H1 (cell line): Measurements from ENCODE around the gene OLR1. TPM values are rescaled to one million over a fixed set of nuclear protein-coding genes. Genes with fewer than 3 reads are reported as not detected.

ENCODE experiments used
- CTCF ChIA-PET: fragments of 300-600 bp; sonication (Branson Sonifier 250); formaldehyde crosslinking; loops from one replicate; lab custom pipeline; 2021; ENCODE audit not compliant: partially characterized antibody; lab: Charles Lee
- POLR2A ChIA-PET: fragments of 300-600 bp; sonication (Branson Sonifier 250); formaldehyde crosslinking; loops from one replicate; lab custom pipeline; 2021; ENCODE audit warnings: inconsistent platforms; ENCODE audit not compliant: partially characterized antibody; lab: Charles Lee
- DNase-seq, 2 experiments: peaks; one replicate each; pipeline versions ENCODE4 v3.0.0 to v3.0.0-alpha.2; 2010 to 2022; ENCODE audit warnings: low spot score in 2 of 2, low read depth in 1 of 2, mixed read lengths in 1 of 2
- FAIRE-seq: peaks from 2 replicates; lab custom pipeline; 2011; peaks lifted over from hg19 to GRCh38; lab: Jason Lieb, UNC
- H2AFZ ChIP-seq: 2 replicates; pipeline ENCODE4 v1.8.1; 2012; ENCODE audit warnings: low read length, inconsistent platforms
- H2AK5ac ChIP-seq: 2 replicates; pipeline ENCODE4 v1.6.1; 2013; ENCODE audit warnings: low read depth, low read length
- H2BK120ac ChIP-seq: replicated peaks from 2 replicates; pipeline ENCODE3; 2013; ENCODE audit warnings: low read depth, low read length, inconsistent platforms
- H2BK12ac ChIP-seq: 2 replicates; pipeline ENCODE4 v1.6.1; 2013; ENCODE audit warnings: low read depth, low read length
- H2BK15ac ChIP-seq: 2 replicates; pipeline ENCODE4 v1.6.1; 2013; ENCODE audit warnings: low read length
- H2BK20ac ChIP-seq: 2 replicates; pipeline ENCODE4 v1.6.1; 2013; ENCODE audit warnings: low read length
- H2BK5ac ChIP-seq: 2 replicates; pipeline ENCODE4 v1.6.1; 2013; ENCODE audit warnings: low read depth, low read length
- H3K14ac ChIP-seq: 2 replicates; pipeline ENCODE4 v1.6.1; 2013; ENCODE audit warnings: inconsistent platforms; ENCODE audit not compliant: insufficient read length
- H3K18ac ChIP-seq: 2 replicates; pipeline ENCODE4 v1.6.1; 2013; ENCODE audit warnings: low read length; ENCODE audit errors: extremely low read depth
- H3K23ac ChIP-seq: 2 replicates; pipeline ENCODE4 v1.6.1; 2013; ENCODE audit warnings: inconsistent platforms; ENCODE audit not compliant: insufficient read length
- H3K23me2 ChIP-seq: 2 replicates; pipeline ENCODE4 v1.6.1; 2013; ENCODE audit warnings: low read depth, low read length
- H3K27ac ChIP-seq: 2 replicates; pipeline ENCODE4 v1.6.1; 2011; ENCODE audit warnings: low read depth, low read length, inconsistent platforms
- H3K27me3 ChIP-seq, 4 experiments: replicated peaks in 1 of 4; 1 replicate in 1 of 4; 2 replicates in 3 of 4; pipeline versions ENCODE4 v1.6.1 to v1.8.1; 2011 to 2013; ENCODE audit warnings: low read length in 3 of 4, mild to moderate bottlenecking in 3 of 4, inconsistent platforms in 2 of 4, mixed read lengths in 2 of 4, moderate library complexity in 1 of 4; ENCODE audit not compliant: control insufficient read depth in 3 of 4, insufficient read depth in 3 of 4; ENCODE audit errors: extremely low read depth in 1 of 4
- H3K36me3 ChIP-seq, 4 experiments: 2 replicates each; pipeline versions ENCODE4 v1.6.1 to v1.8.1; 2011 to 2013; ENCODE audit warnings: mild to moderate bottlenecking in 4 of 4, low read length in 3 of 4, moderate library complexity in 2 of 4, control low read depth in 1 of 4, inconsistent platforms in 1 of 4; ENCODE audit not compliant: insufficient read depth in 4 of 4, control insufficient read depth in 2 of 4
- H3K4ac ChIP-seq: replicated peaks from 2 replicates; pipeline ENCODE3; 2013; ENCODE audit warnings: low read length, low read depth, mixed read lengths, inconsistent platforms; ENCODE audit not compliant: insufficient read length
- H3K4me1 ChIP-seq, 4 experiments: replicated peaks in 1 of 4; 1 replicate in 1 of 4; 2 replicates in 3 of 4; pipeline versions ENCODE4 v1.6.1 to v1.8.1; 2011 to 2013; ENCODE audit warnings: low read length in 3 of 4, inconsistent platforms in 2 of 4, mixed read lengths in 1 of 4; ENCODE audit not compliant: insufficient read depth in 4 of 4, control insufficient read depth in 3 of 4
- H3K4me2 ChIP-seq, 2 experiments: 2 replicates each; pipeline versions ENCODE4 v1.6.1 to v1.8.1; 2011 to 2013; ENCODE audit warnings: low read depth in 2 of 2, low read length in 2 of 2, control low read depth in 1 of 2, inconsistent platforms in 1 of 2, mild to moderate bottlenecking in 1 of 2; ENCODE audit not compliant: insufficient read depth in 1 of 2
- H3K4me3 ChIP-seq, 4 experiments: fragments of 200-600, 300-600 bp in 1 of 4; sonication (generic), shearing (Covaris generic), sonication (Bioruptor Twin) in 1 of 4; 2 replicates each; pipeline versions ENCODE4 v1.5.1 to v1.8.1; 2011 to 2016; ENCODE audit warnings: low read length in 4 of 4, low read depth in 3 of 4, control low read depth in 2 of 4, inconsistent platforms in 2 of 4, mild to moderate bottlenecking in 2 of 4, mixed read lengths in 1 of 4, moderate library complexity in 1 of 4; ENCODE audit not compliant: insufficient read depth in 2 of 4; ENCODE audit errors: extremely low read depth in 1 of 4
- H3K56ac ChIP-seq: replicated peaks from 2 replicates; pipeline ENCODE3; 2013; ENCODE audit warnings: low read depth, mild to moderate bottlenecking, mixed read lengths, low read length, inconsistent platforms; ENCODE audit not compliant: insufficient read length
- H3K79me1 ChIP-seq: 2 replicates; pipeline ENCODE4 v1.6.1; 2013; ENCODE audit warnings: low read depth, low read length, control low read depth
- H3K79me2 ChIP-seq, 2 experiments: 2 replicates each; pipeline versions ENCODE4 v1.6.1 to v1.8.1; 2012 to 2013; ENCODE audit warnings: low read length in 2 of 2, mild to moderate bottlenecking in 2 of 2, inconsistent platforms in 1 of 2; ENCODE audit not compliant: insufficient read depth in 2 of 2, control insufficient read depth in 1 of 2
- H3K9ac ChIP-seq, 4 experiments: replicated peaks in 1 of 4; 1 replicate in 1 of 4; 2 replicates in 3 of 4; pipeline versions ENCODE4 v1.6.1 to v1.8.1; 2011 to 2013; ENCODE audit warnings: low read depth in 3 of 4, low read length in 3 of 4, control low read depth in 2 of 4, mild to moderate bottlenecking in 2 of 4, moderate library complexity in 2 of 4, inconsistent platforms in 1 of 4; ENCODE audit errors: extremely low read depth in 1 of 4
- H3K9me3 ChIP-seq, 2 experiments: 2 replicates each; pipeline versions ENCODE4 v1.6.1 to v1.8.1; 2012 to 2013; ENCODE audit warnings: mild to moderate bottlenecking in 2 of 2, moderate library complexity in 2 of 2, control low read depth in 1 of 2, inconsistent platforms in 1 of 2, low read depth in 1 of 2, low read length in 1 of 2, mixed read lengths in 1 of 2; ENCODE audit not compliant: insufficient read depth in 2 of 2
- H4K20me1 ChIP-seq, 2 experiments: replicated peaks in 1 of 2; 2 replicates each; pipeline versions ENCODE3 to v1.8.1; 2011 to 2013; ENCODE audit warnings: inconsistent platforms in 2 of 2, low read length in 2 of 2, mild to moderate bottlenecking in 1 of 2; ENCODE audit not compliant: insufficient read depth in 2 of 2, control insufficient read depth in 1 of 2
- H4K5ac ChIP-seq: 2 replicates; pipeline ENCODE4 v1.6.1; 2013; ENCODE audit warnings: low read length, low read depth, mixed read lengths, inconsistent platforms; ENCODE audit not compliant: insufficient read length
- H4K8ac ChIP-seq: 2 replicates; pipeline ENCODE4 v1.8.0; 2013; ENCODE audit warnings: mild to moderate bottlenecking, moderate library complexity, low read length, inconsistent platforms; ENCODE audit not compliant: insufficient read depth; ENCODE audit errors: extremely low read depth
- H4K91ac ChIP-seq: replicated peaks from 2 replicates; pipeline ENCODE3; 2013; ENCODE audit warnings: low read length, mixed read lengths, inconsistent platforms; ENCODE audit not compliant: insufficient read length
- CTBP2 ChIP-seq: IDR thresholded peaks from 2 replicates; pipeline ENCODE4 v1.7.0; 2011; ENCODE audit warnings: borderline replicate concordance, mild to moderate bottlenecking, moderate library complexity, mixed read lengths, low read length; ENCODE audit not compliant: insufficient read depth, insufficient read length
- KDM1A ChIP-seq: fragments of 200-600, 300-600 bp; sonication (generic); IDR thresholded peaks from 2 replicates; pipeline ENCODE4 v1.7.1; 2016; ENCODE audit warnings: mild to moderate bottlenecking, low read length, borderline replicate concordance
- RNF2 ChIP-seq: fragments of 200-900, 300-1000 bp; sonication (generic); IDR thresholded peaks from 2 replicates; pipeline ENCODE4 v1.7.1; 2016; ENCODE audit warnings: borderline replicate concordance, low read depth, mild to moderate bottlenecking, antibody characterized with exemption, low read length; ENCODE audit not compliant: poor library complexity, severe bottlenecking; ENCODE audit errors: missing control alignments
- SRF ChIP-seq: IDR thresholded peaks from 2 replicates; pipeline ENCODE4 v1.6.1; 2011; ENCODE audit warnings: mild to moderate bottlenecking, low read depth, low read length, moderate library complexity
- WGBS, 2 experiments: shearing (Covaris generic) in 1 of 2; methylation state at CpG; one replicate each; pipeline versions ENCODE4 v1.1.6 to v1.1.7; 2013 to 2015; ENCODE audit warnings: low lambda C conversion rate in 2 of 2, mixed read lengths in 2 of 2, inconsistent platforms in 1 of 2, low coverage in 1 of 2, missing lambda C conversion rate in 1 of 2; ENCODE audit not compliant: insufficient replicate concordance in 2 of 2, insufficient coverage in 1 of 2, insufficient read length in 1 of 2; ENCODE audit errors: extremely low coverage in 1 of 2, missing lambda C conversion rate in 1 of 2; 5-methylcytosine and 5-hydroxymethylcytosine counted together
- polyA plus RNA-seq, 7 experiments: library from polyadenylated mRNA; depleted of rRNA in 3 of 7; stranded (reverse) in 5 of 7; unstranded in 2 of 7; fragments of >200 nt in 5 of 7; fragments of 200-250 nt in 2 of 7; gene quantifications; 1 replicate in 5 of 7; 2 replicates in 1 of 7; 4 replicates in 1 of 7; pipeline versions ENCODE4 v1.2.1 to v1.2.3, GENCODE V29; 2011 to 2013; ENCODE audit warnings: missing spikeins in 2 of 7, mixed read lengths in 2 of 7
- total RNA-seq: library from RNA; stranded (reverse); fragmentation: NEBNext Ultra II Directional; extraction: Animal tissue kit (Norgen Biotek cat#: 25700); gene quantifications from 2 replicates; pipeline ENCODE4 v1.2.1, GENCODE V29; 2021

The OLR1 gene
- total and polyA plus RNA-seq, 2 of the 8 experiments (the other 6 are each of a cell fraction or from before 2014, with no cell fraction given), result not detected

GRCh38 chr12:10186299-10186698, 14.4 kb upstream of the OLR1 start:
- Histone ChIP-seq H3K56ac (no peak overlapping the region), H3K23ac (no peak overlapping the region), H4K91ac (no peak overlapping the region), H3K18ac (no peak overlapping the region), H2BK120ac (no peak overlapping the region), H3K4me3 (no peak overlapping the region), H4K20me1 (no peaks in the 10 kb centered on the region), H3K36me3 (no peaks in the 10 kb centered on the region), H2BK20ac (no peak overlapping the region), H3K23me2 (no peaks in the 10 kb centered on the region), H2AK5ac (no peak overlapping the region), H4K5ac (no peak overlapping the region), H3K27ac (no peak overlapping the region), H2AFZ (no peak overlapping the region), H4K8ac (no peak overlapping the region; the same call in 1 of the 2 replicates), H3K9ac (no peak overlapping the region), H3K27me3 (no peaks in the 10 kb centered on the region), H3K4me1 (no peaks in the 10 kb centered on the region), H3K79me1 (no peaks in the 10 kb centered on the region), H2BK15ac (no peak overlapping the region), H3K4me2 (no peak overlapping the region), H3K9me3 (no peaks in the 10 kb centered on the region), H2BK12ac (no peak overlapping the region), H3K4ac (no peak overlapping the region), H2BK5ac (no peak overlapping the region), H3K79me2 (no peaks in the 10 kb centered on the region), H3K14ac (no peak overlapping the region)
- DNase-seq (no peak), FAIRE-seq (no peak)
- no peak for TF ChIP-seq SRF
- TF ChIP-seq RNF2, result no peak
- TF ChIP-seq KDM1A, result no peak
- TF ChIP-seq CTBP2, result no peak
- 91% methylated on average over 11 of the region's 11 CpGs; no CpG with 5 or more reads in 1 of the 2 experiments for WGBS, 2 experiments
- POLR2A ChIA-PET, result no interaction called here
- CTCF ChIA-PET, result no interaction called here
